Neural cell (in vitro differentiated cells): ENCODE measurements around the gene MRPS34.

ENCODE experiments used
- CTCF ChIP-seq: fragments of 450-650 bp; IDR thresholded peaks from 2 replicates; pipeline ENCODE4 v1.5.1; 2014; ENCODE audit warnings: antibody characterized with exemption, mild to moderate bottlenecking, moderate library complexity; ENCODE audit not compliant: poor library complexity, severe bottlenecking
- EZH2 ChIP-seq: fragments of 200-600, 300-800 bp; shearing (Covaris generic), sonication (generic); IDR thresholded peaks from 2 replicates; pipeline ENCODE4 v1.6.1; 2014; ENCODE audit warnings: antibody characterized with exemption, low read length, borderline replicate concordance, mild to moderate bottlenecking; ENCODE audit not compliant: insufficient read depth, poor library complexity, severe bottlenecking
- POLR2AphosphoS5 ChIP-seq: IDR thresholded peaks from 2 replicates; pipeline ENCODE4 v1.6.1; 2012
- RAD21 ChIP-seq: fragments of 450-650 bp; conservative IDR thresholded peaks from 2 replicates; pipeline ENCODE4 v1.6.1; 2014; ENCODE audit warnings: antibody characterized with exemption, mild to moderate bottlenecking, moderate library complexity
- REST ChIP-seq: IDR thresholded peaks from 2 replicates; pipeline ENCODE4 v1.6.1; 2012; ENCODE audit warnings: borderline replicate concordance

DNA sequence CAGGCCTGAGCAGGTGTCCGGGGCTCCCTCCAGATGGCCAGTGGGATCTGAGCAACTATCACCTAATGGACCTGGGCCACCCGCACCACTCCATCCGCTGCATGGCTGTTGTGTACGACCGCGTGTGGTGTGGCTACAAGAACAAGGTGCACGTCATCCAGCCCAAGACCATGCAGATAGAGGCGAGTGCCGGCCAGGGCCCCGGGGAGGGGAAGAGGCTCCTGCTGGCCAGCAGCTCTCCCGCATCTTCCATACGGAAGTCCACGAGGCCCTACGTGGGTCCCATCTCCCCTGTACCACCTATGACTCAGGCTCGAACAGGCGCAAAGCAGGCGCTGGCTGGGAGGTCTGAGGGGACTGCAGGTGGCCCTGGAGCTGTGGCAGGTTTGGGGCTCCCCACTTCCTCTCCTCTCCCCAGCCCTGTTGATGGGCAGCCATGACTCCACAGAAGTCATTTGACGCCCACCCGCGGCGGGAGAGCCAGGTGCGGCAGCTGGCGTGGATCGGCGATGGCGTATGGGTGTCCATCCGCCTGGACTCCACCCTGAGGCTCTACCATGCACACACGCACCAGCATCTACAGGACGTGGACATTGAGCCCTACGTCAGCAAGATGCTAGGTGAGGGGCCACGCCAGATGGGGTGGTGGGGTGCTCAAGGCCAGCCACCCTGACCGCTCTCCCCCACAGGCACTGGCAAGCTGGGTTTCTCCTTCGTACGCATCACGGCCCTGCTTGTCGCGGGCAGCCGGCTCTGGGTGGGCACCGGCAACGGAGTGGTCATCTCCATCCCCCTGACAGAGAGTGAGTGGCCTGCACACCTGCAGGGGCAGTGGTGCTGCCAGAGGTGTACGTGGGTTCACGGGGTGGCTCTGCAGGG lies 5.6 kb downstream of the MRPS34 start:
- TF ChIP-seq POLR2AphosphoS5 (no peak), EZH2 (no peak), CTCF (no peak), REST (no peak), RAD21 (no peak)
